Measurements from ENCODE around the gene CCDC148.
"Not testable (repeated sequence)": the region's sequence is repeated elsewhere in the genome, so short reads cannot be mapped to it uniquely, and the experiment has no call there.

DNA sequence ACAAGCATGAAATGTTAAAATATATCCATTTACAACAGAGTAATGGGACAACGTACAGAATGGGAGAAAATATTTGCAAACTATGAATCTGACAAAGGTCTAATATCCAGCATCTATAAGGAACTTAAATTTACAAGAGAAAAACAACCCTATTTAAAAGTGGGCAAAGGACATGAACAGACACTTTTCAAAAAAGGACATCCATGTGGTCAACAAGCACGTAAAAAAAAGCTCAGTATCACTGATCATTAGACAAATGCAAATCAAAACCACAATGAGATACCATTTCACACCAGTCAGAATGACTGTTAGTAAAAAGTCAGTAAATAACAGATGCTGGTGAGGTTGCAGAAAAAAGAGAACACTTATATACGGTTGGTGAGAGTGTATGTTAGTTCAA lies 16.3 kb upstream of the CCDC148 start:
- TF ChIP-seq STAT1 (IDR thresholded peaks at IDR 0.05; ENCODE audit: unreplicated experiment); POLR2AphosphoS5 (IDR thresholded peaks at IDR 0.05; ENCODE audit: low read depth); EZH2 (IDR thresholded peaks at IDR 0.05; ENCODE audit: low read depth, unreplicated experiment); ZNF331 (CRISPR knock-in tag; IDR thresholded peaks at IDR 0.05; ENCODE audit: low read depth); JUNB (IDR thresholded peaks at IDR 0.05; ENCODE audit: unreplicated experiment): not testable (repeated sequence)
- TF ChIP-seq, protein P1, sequence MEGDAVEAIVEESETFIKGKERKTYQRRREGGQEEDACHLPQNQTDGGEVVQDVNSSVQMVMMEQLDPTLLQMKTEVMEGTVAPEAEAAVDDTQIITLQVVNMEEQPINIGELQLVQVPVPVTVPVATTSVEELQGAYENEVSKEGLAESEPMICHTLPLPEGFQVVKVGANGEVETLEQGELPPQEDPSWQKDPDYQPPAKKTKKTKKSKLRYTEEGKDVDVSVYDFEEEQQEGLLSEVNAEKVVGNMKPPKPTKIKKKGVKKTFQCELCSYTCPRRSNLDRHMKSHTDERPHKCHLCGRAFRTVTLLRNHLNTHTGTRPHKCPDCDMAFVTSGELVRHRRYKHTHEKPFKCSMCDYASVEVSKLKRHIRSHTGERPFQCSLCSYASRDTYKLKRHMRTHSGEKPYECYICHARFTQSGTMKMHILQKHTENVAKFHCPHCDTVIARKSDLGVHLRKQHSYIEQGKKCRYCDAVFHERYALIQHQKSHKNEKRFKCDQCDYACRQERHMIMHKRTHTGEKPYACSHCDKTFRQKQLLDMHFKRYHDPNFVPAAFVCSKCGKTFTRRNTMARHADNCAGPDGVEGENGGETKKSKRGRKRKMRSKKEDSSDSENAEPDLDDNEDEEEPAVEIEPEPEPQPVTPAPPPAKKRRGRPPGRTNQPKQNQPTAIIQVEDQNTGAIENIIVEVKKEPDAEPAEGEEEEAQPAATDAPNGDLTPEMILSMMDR (conservative IDR thresholded peaks at IDR 0.05; ENCODE audit: low read depth in 2 of 2): not testable (repeated sequence)

Measured in GM23338 (cell line).